Mammary epithelial cell (primary cell): ENCODE measurements around the gene DAGLB.

ENCODE experiments used
- EZH2 ChIP-seq: IDR thresholded peaks from 2 replicates; pipeline ENCODE4 v1.6.1; 2012; ENCODE audit warnings: low read length, inconsistent platforms, borderline replicate concordance
- TF ChIP-seq, protein P1 (sequence below), 2 donors: IDR thresholded peaks in 1 of 2; conservative IDR thresholded peaks in 1 of 2; 2 replicates each; pipeline ENCODE4 v1.5.1; 2011 to 2012; ENCODE audit warnings: inconsistent platforms in 2 of 2, low read length in 2 of 2, mild to moderate bottlenecking in 2 of 2, control low read depth in 1 of 2, low read depth in 1 of 2; ENCODE audit not compliant: insufficient read depth in 1 of 2; ENCODE audit errors: extremely low read depth in 1 of 2

DNA sequence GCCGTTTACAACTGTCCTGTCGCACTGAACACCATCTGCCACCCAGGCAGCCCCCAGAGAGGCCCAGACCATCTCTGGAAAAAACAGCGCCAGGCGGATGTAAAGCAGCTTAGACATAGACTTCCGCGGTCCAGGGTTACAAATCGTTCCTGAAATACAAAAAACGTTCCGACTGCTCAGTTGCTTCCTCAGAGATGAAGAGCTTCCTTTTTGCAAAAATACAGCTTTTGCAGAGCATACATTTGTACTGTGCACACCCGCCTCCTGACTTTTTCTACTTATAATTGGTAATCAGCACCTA, 11.4 kb downstream of the DAGLB start:
- TF ChIP-seq, protein P1, sequence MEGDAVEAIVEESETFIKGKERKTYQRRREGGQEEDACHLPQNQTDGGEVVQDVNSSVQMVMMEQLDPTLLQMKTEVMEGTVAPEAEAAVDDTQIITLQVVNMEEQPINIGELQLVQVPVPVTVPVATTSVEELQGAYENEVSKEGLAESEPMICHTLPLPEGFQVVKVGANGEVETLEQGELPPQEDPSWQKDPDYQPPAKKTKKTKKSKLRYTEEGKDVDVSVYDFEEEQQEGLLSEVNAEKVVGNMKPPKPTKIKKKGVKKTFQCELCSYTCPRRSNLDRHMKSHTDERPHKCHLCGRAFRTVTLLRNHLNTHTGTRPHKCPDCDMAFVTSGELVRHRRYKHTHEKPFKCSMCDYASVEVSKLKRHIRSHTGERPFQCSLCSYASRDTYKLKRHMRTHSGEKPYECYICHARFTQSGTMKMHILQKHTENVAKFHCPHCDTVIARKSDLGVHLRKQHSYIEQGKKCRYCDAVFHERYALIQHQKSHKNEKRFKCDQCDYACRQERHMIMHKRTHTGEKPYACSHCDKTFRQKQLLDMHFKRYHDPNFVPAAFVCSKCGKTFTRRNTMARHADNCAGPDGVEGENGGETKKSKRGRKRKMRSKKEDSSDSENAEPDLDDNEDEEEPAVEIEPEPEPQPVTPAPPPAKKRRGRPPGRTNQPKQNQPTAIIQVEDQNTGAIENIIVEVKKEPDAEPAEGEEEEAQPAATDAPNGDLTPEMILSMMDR (conservative IDR thresholded peaks at IDR 0.05 in 1 of 2, IDR thresholded peaks at IDR 0.05 in 1 of 2; ENCODE audit: extremely low read depth in 1 of 2, insufficient read depth in 1 of 2, low read depth in 1 of 2, low read length in 2 of 2) = no peak
- TF ChIP-seq EZH2 = no peak
